Activated CD8-positive, alpha-beta memory T cell treated with anti-CD3 and anti-CD28 coated beads for 4 hours (primary cell): ENCODE results near the gene SLC39A11.
A peak's percentile ranks its signal among the peaks of the same experiment; 100 is the strongest.
"Not testable (repeated sequence)": the region's sequence is repeated elsewhere in the genome, so short reads cannot be mapped to it uniquely, and the experiment has no call there.

Experiments
- DNase-seq, 2 donors: peaks; one replicate each; pipeline ENCODE4 v3.0.0-alpha.2; 2020; ENCODE audit warnings: low read depth in 2 of 2

The SLC39A11 gene, protein sequence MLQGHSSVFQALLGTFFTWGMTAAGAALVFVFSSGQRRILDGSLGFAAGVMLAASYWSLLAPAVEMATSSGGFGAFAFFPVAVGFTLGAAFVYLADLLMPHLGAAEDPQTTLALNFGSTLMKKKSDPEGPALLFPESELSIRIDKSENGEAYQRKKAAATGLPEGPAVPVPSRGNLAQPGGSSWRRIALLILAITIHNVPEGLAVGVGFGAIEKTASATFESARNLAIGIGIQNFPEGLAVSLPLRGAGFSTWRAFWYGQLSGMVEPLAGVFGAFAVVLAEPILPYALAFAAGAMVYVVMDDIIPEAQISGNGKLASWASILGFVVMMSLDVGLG

DNA sequence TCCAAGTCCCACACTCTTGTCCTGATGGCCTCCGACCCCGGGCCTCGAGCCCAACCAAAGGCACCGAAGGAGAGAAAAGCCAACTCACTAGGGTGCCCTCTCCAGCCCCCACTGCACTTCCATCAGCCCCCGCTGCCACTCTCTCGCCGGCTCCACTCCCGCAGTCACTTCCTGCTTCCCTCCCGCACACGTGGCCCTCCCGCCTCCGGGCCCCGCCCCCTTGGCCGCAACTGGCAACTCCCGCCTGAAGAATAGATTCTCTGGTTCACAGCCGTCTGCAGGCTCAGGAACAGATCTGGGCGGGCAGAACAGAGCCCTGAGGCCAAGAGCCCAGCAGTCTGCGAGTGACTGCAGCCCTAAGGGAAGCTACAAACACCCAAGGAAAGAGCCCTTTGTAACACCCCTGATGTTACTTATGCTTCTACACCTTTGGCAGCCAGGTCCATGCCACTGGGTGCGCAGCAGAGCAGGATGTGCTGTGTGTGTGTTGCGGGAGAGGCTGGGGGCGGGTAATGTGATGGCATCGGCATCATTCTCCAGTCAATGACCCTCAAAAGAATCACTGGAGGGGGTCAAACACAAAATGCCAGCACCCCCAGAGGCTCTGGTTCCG is at the start of gene SLC39A11:
Gene SLC39A11 (minus strand): TSS at position 166 of the 613 bp plus-strand sequence. CDS start 3,924 bp downstream, outside the sequence.
- DNase-seq, result peak; percentile 71 to 82

DNA sequence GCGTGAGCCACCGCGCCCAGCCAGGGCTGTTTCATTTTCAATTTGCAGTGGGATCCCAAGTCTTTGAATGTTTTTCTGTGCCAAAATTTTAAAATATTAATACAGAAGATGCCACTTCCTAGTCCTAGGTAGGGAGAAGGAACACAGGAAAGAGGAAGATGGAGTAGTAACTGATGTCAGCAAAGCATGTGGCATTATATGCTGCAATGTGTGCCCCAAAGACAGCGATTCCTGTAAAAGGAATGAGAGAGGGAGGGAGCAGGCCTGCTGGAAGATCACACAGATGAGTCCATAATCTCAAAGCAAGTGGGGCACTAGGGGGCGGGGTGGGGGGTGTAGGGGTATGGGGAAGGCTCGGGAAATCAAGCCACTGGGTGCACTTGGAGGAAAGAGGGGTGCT is 48.9 kb upstream of the SLC39A11 start:
- no peak for DNase-seq

DNA sequence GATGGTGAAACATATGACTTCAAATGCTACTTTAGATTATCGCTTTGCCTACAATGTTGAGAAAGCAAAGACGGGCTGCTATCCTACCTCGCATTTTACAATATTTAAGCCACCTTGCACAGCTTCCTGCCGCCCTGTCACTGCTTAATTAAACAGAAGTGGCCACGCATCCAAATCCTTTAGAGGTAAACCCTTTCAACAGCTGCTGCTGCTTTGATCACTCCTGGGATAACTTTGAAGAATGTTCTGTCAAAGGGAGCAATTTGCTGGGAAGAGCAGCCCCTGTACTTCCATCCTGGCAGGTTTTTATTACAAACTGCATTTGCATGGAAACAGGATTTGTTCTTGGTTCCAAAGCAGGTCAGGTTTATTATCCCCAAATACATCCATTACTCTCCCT is 48.1 kb upstream of the SLC39A11 start:
- no peak for DNase-seq

DNA sequence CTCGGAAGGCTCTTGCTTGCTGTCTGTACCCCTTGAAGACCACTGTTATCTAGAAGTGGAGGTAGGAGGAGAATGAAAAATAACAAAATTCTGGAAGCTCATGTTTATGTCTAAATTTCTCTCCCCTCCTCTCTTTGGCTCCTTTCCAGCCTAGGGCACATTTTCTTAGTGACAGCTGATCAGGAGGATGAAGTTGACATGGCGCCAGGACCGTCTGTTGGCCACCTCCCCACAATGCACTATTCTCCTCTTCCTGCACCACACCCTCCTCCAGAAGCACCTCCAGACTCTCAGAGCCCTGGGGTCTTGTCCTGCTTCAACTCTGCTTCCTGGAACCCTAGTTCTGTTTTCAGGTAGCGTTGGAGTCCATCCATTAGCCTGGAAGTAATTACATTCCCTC is 46.8 kb upstream of the SLC39A11 start:
- no peak for DNase-seq

DNA sequence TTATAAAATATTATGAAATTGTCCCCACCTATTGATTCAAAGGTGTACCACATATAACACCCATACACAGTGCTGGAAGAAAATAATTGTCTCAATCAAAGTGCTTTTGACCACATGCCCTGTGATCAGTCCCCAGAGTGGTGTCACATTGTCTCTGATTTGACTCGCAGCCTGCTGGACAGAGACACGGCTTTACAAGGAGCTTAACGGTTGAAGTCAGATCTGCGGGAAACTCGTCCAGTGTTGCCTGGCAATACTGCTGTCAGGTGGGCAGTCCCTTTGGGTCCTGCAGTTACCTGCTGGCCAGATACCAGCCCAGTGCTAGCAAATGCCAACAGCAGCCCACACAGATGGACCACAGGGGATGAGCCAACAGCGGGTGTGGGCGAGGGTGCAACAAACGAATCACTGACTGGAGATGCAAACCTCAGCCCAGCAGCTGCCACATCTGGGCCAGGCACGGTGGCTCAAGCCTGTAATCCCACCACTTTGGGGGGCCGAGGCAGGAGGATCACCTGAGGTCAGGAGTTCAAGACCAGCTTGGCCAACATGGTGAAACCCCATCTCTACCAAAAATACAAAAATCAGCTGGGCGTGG is 46.2 kb upstream of the SLC39A11 start:
- no peak for DNase-seq

DNA sequence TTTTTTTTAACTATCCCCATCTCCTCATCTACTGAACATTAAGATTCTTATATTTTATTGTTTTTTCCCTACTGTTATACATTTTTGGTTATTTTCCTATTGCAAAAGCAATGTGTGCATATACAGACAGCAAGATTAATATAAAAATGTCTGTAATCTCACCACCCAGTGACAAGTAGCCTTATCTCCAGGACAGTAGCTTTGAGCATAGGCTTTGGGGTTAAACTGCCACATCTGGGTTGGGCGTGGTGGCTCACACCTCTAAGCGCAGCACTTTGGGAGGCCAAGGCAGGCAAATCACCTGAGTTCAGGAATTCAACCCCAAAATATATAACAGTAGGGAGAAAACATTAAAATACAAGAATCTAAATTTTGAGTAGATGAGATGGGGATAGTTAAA is 44.9 kb upstream of the SLC39A11 start:
- DNase-seq, result no peak

DNA sequence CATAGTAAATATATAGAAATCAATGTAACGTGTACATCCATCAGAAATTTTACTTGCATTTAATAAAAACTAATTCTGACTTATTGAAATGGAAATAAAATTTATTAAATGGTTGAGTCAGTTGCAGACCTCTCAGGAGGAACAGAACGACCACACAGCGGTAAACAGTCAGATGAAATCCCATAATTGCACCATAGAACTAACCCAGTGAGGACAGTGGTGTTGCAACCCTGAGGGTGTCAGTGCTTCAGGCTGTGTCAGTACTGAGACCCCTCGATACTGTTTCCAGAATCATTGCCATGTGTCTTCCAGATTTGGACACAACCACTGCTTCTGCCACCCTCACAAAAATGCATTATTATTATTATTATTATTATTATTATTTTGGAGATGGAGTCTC is 43.3 kb upstream of the SLC39A11 start:
- no peak for DNase-seq

DNA sequence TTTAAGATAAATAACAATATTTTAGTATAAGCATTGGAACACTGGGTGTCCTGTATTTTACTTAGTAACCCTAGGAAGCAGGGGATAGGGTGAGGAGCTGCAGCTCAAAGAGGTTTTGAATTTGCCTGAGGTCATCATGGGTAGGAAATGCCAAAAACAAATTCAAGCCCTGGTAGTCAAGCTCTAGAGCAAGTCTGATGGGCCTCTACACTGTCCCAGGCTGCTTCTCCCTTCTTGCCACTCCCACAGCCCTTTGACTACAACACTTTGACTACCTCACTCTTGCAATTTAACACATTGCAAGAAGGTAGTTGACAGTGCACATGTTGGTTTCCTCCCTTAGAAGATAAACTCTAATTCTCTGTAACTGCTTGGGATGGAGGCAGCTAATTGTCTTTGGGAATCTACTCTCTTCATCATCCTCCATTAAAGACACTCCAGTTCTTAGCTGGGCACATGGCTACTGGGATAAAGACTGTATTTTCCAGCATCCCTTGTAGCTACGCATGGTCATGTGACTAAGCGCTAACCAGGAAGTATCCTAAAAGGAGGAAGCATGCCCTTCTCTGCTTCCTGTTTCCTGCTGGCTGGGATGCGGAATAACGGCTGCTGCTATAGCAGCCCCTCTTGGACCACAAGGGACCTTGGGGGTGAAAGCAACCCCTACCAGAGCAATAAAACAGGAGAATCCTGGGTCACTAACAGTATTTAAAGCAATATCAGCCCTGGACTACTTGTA is 41.6 kb upstream of the SLC39A11 start:
- no peak for DNase-seq

DNA sequence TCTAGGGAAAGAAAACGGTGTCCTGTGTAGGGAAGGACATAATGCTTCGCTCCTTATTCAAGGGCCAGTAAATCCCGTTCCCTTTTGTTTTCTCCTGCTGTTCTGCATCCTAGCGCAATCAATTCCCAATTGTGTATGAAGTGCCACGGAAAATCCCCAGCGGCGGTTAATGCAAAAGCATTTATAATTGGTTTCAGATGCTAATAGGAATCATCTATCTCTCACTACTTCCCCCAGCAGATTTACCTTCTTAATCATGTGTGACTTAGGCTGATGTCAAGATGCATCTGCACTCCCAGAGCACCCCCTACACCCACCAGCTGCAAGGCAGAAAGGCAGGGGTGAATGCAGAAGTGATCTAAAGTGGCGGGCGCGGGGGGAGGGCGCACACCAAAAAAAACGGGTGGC is 39.6 kb upstream of the SLC39A11 start:
- DNase-seq, result no peak

DNA sequence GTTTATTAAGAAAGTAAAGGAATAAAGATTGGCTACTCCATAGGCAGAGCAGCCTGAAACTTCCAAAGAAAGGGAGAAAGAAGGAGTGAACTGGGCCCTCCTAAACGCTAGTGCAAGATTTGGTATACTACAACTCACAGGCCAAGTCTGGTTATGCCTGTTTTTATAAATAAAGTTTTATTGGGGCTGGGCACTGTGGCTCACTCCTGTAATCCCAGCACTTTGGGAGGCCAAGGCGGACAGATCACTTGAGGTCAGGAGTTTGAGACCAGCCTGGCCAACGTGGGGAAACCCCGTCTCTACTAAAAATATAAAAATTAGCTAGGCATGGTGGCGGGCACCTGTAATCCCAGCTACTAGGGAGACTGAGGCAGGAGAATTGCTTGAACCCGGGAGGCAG is 39.0 kb upstream of the SLC39A11 start:
- not testable (repeated sequence) for DNase-seq

DNA sequence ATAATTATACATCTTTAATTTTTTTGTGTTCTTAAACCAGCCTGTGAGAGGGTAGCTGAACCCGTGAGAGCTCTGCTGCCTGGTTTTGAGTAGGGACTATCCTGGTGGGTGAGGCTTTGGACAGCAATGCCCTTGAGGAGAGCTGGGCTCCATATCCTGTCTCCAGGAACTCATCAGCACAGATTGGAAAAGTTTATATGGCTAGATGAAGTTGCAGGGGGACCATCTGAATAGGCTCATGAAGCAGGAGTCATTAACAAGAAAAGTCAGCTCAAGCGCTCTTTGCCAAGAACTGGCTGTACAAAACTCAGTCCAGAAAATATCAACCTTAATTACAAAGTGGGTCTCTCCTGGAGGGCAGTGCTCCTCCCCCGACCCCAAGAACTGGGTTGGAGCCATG is 38.5 kb upstream of the SLC39A11 start:
- no peak for DNase-seq

DNA sequence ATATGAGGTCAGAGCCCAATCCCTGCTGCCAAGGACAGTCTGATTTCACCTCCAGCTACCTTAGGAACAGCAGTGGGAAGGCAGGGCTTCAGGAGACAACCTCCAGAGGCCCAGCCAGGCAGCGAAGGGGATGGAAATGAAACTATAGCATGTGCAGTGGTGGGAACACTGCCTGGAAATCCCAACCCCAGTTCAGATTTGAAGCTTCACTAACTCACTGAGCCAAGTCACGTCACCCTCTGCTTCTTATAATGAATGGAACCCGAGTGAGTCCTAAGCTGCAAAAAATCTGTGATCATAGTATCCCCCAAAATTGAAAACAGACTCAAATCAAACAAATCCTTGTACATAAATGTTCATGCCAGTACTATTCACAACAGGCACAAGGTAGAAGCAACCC is 36.0 kb upstream of the SLC39A11 start:
- DNase-seq, result no peak

DNA sequence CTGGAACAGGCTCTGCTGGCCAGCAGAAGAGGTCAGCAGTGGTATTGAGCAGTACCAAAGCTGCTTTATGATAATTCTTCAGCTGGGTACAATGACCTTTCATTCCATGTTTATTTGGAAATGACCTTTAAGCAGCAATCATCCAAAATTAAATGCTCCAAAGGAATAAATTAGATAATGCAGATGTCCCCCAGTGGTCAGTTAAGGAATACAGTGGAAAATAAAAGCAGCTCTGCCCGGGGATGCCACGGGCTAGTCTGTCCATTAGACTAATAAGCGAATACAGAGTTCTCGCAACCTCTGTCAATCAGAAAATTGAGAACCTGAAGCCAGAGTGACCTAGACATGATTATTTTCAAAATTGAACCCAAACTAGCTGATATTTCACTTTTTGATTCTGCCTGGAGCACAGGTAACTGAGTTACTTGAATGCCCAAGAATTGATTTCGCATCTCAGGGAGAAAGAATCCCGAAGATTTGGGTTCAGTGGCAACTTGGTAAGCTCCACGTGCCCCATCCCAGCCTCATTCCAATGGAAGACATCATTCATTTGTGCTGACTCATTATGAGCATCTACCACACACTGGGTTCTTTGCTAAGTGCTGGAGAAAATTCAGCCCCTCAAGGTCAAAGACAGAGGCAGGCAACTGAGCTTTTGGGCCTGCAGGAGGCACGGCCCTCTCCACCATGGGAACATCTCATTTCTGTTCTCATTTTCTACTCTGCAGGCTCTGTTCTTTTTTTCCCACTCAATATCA is 34.4 kb upstream of the SLC39A11 start:
- no peak for DNase-seq

DNA sequence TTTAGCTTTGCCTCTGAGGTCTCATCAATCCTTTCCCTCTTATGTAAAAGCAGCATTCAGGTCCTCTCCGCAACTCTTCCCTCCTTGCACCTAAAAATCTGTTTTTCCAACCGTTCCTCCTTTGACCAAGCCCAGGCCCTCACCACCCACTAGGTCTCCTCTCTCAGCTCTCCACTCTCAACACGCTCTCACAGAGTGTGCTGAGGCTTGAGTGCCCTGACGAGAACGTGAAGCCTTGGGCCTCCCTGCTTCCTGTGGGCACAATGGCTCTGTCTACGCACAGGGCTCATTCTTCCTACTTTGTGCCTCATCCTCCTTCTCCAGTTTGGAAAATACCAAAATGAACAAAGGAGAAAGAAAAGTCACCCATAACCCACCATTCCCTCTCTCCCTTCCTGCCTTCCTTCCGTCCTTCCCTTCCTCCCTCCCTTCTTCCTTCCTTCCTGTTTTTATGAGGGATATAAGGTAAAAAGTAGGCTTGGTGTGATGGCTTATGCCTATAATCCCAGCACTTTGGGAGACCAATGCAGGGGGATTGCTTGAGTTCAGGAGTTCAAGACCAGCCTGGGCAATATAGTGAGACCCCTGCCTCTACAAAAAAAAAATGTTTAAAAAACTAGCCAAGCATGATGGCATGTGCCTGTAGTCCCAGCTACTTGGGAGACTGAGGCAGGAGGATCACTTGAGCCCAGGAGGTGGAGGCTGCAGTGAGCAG is 31.3 kb upstream of the SLC39A11 start:
- no peak for DNase-seq

DNA sequence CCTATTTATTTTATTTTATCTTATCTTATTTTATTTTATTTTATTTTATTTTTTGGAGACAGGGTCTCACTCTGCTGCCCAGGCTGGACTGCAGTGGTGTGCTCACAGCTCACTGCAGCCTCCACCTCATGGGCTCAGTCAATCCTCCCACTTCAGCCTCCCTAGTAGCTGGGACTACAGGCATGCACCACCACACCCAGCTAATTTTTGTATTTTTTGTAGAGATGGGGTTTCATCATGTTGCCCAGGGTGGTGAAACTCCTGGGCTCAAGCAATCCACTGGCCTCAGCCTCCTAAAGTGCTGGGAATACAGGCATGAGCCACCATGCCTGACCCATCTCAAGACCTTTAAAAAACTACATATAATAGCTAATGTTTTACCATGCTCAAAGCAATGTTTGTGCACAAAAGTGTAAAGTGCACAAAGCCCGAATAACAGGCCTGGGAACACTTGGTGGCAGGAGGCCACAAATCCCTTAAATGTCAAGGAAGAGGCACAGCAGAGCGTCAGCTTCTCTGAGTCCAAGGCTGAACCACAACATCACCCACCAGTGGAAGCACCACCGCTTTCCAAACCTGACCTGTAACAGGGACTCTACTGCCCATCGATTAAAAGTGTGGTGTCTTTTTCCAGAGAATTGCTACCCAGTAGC is 30.6 kb upstream of the SLC39A11 start:
- no peak for DNase-seq

DNA sequence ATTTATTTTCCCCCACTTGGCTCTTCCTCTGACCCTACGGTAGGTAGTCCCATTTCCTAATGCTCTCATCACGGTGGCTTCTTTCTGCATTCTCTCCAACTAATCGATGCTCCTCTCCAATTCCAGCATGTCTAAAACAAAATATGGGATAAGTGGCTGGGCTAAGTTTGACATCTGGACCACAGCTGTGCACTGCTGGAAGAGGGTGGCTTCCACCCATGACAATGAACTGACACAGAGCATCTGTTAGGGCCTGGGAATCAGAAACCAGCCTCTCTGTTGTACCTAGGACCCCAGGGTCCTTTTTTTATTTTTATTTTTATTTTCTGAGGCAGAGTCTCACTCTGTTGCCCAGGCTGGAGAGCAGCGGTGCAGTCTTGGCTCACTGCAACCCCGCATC is 29.0 kb upstream of the SLC39A11 start:
- DNase-seq, result no peak

DNA sequence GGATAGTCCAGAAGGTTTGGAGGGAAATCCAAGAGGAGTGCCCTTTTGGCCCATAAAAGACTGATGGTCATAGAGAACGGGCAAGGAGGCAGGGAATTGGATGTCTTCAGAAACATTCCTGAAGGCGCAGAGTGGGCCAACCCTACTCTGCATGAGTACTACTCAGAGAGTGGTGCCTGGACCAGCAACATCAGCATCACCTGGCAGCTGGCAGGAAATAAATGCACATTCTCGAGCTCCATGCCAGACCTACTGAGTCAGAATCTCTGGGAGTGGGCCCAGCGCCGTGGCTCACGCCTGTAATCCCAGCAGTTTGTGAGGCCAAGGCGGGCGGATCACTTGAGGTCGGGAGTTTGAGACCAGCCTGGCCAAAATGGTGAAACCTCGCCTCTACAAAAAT is 27.1 kb upstream of the SLC39A11 start:
- no peak for DNase-seq

DNA sequence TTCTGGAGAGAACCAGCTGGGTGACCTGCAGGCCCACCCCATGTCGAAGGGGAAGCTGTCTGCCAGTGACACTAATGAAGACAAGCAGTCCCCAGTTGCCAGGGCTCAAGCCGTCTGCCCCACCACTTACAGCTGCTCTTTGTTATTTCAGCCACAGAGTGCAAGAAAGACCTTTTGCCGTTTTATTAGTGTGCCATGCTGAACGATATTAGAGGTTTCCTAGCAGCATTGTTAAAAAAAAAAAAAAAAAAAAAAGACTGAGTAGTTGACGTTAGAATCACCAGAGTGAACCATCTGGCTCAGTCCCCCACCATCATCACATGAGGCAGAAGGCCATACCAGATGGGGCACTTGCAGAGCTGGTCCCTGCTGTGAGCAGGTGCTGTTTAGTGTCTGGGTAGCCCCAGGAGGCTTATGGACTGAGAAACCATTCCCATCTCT is 26.5 kb upstream of the SLC39A11 start:
- DNase-seq, result no peak

DNA sequence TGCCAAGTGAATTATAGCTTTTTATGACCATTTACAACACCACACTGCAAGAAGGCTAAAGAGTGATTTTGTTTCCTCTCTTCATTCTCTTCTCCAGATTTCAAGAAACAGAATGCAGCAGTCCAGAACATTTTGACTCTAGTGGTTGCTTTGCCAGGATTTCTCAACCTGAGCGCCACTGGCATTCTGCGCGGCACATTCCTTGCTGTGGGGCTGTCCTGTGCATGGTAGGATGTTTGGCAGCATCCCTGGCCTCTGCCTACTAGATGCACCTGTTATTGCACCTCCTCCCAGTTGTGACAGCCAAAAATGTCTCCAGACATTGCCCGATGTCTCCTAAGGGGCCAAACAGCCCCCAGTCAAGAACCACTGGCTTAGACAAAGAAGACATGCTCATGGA is 25.7 kb upstream of the SLC39A11 start:
- DNase-seq, result no peak

DNA sequence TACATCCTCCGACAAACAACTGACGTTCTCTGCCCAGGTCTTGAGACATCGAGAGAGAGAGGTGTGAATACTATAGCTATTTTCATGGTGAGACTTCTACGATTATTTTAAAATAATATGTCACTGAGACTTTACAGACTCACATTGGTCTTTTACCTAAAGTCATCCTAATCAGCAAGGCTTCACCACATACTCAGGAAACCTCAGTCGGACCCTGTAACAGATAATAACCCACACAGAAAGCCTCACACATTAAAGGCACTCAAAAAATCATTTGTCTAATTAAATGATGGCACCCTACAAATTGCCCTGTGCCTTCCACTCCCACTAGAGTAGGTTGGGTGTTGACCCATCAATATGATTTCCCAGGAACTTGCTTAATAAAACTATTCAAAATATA is 19.8 kb upstream of the SLC39A11 start:
- DNase-seq, result no peak

DNA sequence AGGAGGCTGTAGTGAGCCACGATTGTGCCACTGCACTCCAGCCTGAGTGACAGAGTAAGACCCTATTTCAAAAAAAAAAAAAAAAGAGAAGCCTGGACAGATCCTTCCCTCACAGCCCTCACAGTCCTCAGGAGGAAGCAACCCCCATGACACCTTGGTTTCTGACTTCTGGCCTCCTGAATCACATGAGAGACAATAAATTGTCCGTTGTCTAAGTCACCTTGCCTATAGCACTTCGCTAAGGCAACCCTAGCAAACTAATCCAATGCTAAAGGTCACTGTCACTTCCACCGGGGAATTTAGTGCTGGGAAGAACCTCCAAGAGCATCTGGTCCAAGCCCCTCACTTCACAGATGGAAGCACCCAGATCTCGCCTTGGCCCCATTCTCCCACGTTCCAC is 18.9 kb upstream of the SLC39A11 start:
- no peak for DNase-seq
